ENCODE data around the gene NLK.
"Not testable (repeated sequence)": the region's sequence is repeated elsewhere in the genome, so short reads cannot be mapped to it uniquely, and the experiment has no call there.

NLK gene

GRCh38 chr17:28042657-28042720 is at the start of gene NLK:
Gene NLK (plus strand): TSS chr17:28042677. CDS start chr17:28042874, 197 bp downstream.
- DNase-seq: no peak

GRCh38 chr17:27993161-27993695 is 49.2 kb upstream of the NLK start:
- no peak for DNase-seq

- DNase-seq: no peak
These were observed 48.7 kb upstream of the NLK start for GRCh38 chr17:27993723-27994310.

GRCh38 chr17:27994586-27994985 is 47.9 kb upstream of the NLK start:
- DNase-seq: no peak

- DNase-seq: no peak
These were observed 46.9 kb upstream of the NLK start for GRCh38 chr17:27995554-27995953.

GRCh38 chr17:27996202-27997043 is 46.1 kb upstream of the NLK start:
- no peak for DNase-seq

- DNase-seq: no peak
These were observed 45.5 kb upstream of the NLK start for GRCh38 chr17:27997044-27997401.

GRCh38 chr17:27997522-27997921 is 45.0 kb upstream of the NLK start:
- DNase-seq: no peak

- no peak for DNase-seq
These were observed 41.3 kb upstream of the NLK start for GRCh38 chr17:28001149-28001548.

GRCh38 chr17:28004344-28004743 is 38.1 kb upstream of the NLK start:
- no peak for DNase-seq

GRCh38 chr17:28007925-28008324 is 34.6 kb upstream of the NLK start:
- DNase-seq: not testable (repeated sequence)

- no peak for DNase-seq
These were observed 34.0 kb upstream of the NLK start for GRCh38 chr17:28008513-28008912.

- no peak for DNase-seq
These were observed 32.1 kb upstream of the NLK start for GRCh38 chr17:28010406-28010805.

- no peak for DNase-seq
These were observed 23.9 kb upstream of the NLK start for GRCh38 chr17:28018439-28019070.

GRCh38 chr17:28020515-28020914 is 22.0 kb upstream of the NLK start:
- DNase-seq: no peak

- no peak for DNase-seq
These were observed 13.4 kb upstream of the NLK start for GRCh38 chr17:28029044-28029443.

- DNase-seq: peak; percentile 85
These were observed 12.1 kb upstream of the NLK start for GRCh38 chr17:28030386-28030785.

GRCh38 chr17:28031174-28031573 is 11.3 kb upstream of the NLK start:
- DNase-seq: no peak

- no peak for DNase-seq
These were observed 8.3 kb upstream of the NLK start for GRCh38 chr17:28033972-28034714.

- DNase-seq: not testable (repeated sequence)
These were observed 7.0 kb upstream of the NLK start for GRCh38 chr17:28035452-28035851.

- DNase-seq: not testable (repeated sequence)
These were observed 6.6 kb upstream of the NLK start for GRCh38 chr17:28035884-28036283.

GRCh38 chr17:28038802-28039201 is 3.7 kb upstream of the NLK start:
- no peak for DNase-seq

- no peak for DNase-seq
These were observed 3.2 kb upstream of the NLK start for GRCh38 chr17:28039251-28039650.

GRCh38 chr17:28040406-28040805 is 2.1 kb upstream of the NLK start:
- no peak for DNase-seq

Measured in NCI-H1436 treated with DMSO at 0.1 percent for 48 hours (cell line).